Hematopoietic multipotent progenitor cell treated with erythropoietin and hydrocortisone succinate and interleukin-3 and kit ligand, for 8 days (in vitro differentiated cells): Measurements from ENCODE around the gene OPCML.

Experiments
- DNase-seq: peaks from one replicate; pipeline ENCODE4 v3.0.0-alpha.2; 2015

OPCML gene

DNA sequence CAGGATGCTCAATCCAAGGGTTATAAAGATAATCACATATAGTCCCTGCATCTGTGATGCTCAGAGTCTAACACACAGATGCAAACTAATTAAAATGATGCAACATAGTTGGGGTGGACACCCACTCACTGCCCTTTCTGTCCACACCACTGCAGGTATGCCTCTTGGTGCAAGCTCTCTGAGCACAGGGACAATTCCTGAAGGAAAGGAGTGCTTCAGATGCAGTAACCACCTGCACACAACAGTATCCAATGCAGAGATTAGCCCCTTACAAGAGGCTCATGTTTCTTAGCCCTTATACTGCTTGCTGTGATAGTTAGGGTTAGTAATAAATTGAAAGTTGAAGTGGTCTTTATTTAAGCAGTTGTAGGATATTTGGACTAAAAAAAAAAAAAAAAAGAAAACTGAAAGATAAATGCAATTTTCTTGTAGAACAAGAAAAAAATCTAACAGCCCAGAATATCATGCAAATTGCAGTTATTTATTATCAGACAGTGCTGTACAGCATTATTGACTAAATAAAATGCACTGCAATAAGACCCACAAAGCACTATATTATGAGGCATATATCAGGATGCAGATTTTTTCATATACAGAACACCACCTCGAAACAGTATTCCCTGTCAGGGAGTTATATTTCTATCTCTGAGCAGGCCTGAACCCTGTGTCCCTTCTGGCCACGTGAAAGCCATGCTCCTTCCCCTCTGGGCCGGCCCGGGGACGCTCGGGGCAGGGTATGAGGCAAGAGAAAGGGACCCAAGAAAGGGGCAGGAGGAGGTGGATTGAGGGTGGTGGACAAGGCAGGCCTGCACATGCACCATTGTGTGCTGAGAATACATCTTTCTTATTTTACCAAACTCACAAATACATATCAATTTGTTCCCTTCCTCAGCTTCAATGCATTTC lies 260.2 kb downstream of the OPCML start:
- DNase-seq = no peak

DNA sequence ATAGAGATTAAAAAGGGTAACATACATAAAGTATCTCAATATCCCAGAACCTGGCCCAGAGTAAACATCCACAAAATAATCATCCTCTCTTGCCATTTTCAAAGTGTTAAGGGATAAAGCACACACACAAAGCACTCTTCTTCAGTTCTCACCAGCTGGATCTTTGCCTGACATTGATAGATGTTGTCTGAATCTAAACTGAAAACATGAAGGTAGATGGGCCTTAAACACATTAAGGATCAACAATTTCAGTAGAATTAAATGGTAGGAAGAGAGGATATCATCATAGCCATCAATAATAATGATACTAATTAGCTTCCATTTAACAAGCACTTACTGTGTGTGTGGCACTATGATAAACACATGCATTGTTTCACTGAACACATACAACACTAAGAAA lies 261.1 kb downstream of the OPCML start:
- DNase-seq = no peak

DNA sequence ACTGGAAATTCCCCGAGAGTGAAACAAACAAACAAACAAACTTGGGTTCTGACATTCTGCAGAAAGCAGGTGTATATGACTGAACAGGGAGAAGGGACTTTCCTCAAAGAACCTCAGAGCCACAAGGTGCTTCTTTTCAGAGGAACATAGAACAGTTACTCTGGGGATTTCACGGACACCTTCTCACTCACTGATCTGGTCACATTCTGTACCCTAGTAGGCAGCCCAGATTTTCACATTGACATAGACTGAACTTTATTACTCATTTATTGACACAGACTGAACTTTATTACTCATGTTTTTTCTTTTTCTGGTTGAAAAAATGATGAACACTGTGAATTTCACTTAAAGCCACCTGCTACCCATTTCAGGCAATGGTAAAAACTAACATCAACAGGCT lies 263.0 kb downstream of the OPCML start:
- DNase-seq = no peak

DNA sequence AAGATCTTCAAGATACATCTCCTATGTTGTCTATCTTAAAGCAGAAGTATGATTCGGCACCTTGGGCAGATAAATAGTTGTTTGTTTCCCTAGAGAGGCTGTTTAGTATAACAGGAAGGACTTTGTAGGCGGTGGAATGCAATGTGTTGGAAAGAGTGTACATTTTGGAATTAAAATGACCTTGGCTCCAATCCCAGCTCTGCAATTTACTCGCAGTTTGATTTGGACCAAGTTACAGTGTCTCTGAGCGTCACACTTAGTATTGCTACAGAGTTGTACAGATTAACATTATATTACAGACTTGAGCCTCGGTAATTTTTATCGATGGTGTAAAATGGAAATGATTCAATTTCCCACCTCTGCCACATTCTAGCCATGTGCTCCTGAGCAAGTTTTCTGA lies 265.3 kb downstream of the OPCML start:
- DNase-seq = no peak

DNA sequence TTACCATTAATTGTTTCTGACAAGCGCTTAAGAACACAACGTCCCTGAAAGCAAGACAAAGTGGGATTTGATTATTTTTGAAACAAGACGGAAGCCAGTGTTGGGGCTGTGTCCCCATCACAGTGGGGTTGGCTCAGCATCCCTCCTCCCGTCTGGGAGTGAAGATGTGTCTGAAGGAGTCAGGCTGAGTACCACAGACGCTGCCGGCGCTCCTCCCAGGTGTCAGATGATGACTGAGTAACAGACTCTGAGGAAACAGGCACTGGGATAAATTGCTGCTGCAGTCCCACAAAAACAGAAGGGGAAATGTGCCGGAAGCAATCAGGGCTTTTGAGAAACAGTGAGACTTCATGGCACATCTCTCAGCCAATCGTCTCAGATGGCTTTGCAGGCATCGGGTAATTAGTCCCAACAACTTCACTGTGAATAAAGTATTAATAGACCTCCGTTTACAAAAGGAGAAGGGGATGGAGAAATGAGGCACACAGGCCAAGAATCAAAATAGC lies 266.7 kb downstream of the OPCML start:
- DNase-seq = no peak

DNA sequence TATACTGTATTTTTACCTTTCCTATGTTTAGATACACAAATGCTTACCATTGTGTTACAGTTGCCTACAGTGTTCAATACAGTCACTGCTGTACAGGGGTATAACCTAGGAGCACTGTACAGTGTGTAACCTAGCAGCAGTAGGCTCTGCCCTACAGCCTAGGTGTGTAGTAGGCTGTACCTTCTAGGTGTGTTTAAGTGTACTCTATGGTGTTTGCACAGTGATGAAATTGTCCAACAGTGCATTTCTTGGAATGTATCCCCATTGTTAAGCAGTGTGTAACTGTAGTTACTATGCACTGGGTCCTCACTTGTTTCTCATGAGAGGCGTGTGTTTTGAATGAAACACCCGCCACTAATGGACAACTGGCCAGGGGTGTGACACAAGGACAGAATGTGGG lies 269.0 kb downstream of the OPCML start:
- no peak for DNase-seq

DNA sequence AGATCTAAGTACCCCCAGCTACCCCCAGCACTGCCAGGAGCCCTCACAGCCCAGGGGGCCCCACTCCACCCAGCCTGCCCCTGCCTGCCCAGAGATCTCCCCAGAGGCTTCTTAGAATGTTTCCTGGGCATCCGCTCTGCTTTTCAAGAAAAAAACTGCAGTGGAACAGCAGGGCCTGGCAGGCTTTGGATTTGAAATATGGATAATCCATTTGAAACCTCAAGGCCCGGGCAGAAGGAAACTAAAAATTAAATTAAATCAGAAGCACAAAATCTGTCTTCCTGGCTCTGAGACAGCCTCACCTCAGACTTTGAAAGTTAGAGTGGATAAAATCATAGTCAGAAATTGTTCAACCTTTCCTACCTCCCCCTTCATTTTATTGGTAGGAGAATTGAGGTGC lies 273.6 kb downstream of the OPCML start:
- DNase-seq = no peak

DNA sequence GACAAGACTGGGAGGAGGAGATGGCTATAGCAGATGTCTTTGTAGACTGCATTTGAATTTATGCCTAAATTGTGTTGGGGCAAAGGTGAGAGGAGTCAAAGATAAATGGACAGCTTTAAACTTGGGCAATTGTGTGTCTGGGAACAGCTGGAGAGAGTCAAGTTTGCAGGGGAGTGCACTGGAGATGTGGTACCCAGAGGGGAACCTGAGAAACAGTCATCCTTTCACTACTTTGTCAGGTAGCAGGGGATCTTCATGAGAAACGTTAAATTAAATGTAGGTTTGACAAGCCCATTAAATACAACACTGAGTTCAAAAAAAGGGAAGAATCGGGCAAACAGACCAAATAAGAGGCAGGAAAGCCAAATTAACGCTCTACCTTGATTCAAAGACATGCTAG lies 277.7 kb downstream of the OPCML start:
- DNase-seq = no peak

DNA sequence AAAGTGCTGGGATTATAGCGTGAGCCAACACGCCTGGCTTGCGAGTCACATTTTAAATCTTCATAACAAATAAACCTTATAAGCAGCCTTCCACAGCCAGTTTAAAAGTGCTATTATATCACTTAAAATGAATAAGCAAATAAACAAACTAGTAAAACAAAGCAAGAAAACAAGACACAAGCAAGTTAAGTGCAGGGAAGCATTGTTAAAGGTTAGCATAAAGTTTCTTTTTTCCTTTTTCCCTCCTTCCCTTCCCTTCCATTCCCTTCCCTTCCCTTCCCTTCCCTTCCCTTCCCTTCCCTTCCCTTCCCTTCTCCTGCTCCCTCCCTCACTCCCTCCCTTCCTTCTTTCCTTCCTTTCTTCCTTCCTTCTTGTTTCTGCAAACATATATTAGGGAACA lies 278.7 kb downstream of the OPCML start:
- no peak for DNase-seq

DNA sequence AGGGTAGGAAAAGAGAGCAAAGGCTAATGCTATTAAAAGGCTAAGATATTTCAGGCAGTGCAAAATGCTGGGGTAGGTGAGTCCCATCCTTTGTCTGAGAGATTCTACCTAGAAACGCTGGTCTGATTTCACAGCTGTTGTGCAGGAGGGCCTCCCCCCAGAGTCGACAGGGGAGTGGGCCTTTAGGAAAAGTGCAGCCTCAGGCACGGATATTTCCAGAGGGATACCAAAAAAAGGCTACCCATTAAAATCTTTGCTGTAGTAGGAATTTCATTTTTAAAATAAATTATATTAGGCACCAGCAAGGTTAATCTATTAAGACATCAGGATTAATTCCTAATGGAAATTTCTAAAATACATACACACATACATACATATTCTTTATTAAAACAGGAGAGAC lies 280.5 kb downstream of the OPCML start:
- no peak for DNase-seq

DNA sequence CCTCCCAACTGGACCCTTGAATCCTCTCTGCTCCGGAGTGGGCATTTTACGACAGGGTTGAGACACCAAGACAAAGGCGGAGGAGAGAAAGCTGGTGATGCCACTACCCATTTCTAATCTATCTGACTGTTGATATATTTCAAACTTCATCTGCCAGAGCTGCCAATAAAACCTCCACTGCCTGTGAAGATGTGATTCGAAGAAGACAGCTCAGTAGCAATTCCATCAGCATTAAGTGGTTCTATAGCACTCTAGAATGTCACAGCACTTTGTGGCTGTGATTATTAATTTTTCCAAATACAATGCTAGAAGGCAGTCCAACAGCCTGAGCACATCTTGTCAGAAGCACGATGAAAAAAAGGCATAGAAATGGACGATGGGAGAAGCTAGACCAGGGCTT lies 282.8 kb downstream of the OPCML start:
- DNase-seq = no peak

DNA sequence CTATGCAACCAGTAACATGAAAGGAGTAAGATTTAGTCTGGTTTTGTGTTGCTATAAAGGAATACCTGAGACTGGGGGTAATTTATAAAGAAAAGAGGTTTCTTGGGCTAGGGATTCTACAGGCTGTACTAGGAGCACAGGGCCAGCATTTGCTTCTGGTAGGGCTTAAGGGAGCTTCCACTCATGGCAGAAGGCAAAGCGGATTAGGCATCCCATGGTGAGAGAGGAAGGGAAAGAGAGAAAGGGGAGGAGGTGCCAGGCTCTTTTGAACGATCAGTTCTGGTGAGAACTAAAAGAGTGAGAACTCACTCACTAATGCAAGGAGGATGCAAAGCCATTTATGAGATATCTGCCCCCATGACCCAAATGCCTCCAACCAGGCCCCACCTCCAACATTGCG lies 283.2 kb downstream of the OPCML start:
- no peak for DNase-seq

DNA sequence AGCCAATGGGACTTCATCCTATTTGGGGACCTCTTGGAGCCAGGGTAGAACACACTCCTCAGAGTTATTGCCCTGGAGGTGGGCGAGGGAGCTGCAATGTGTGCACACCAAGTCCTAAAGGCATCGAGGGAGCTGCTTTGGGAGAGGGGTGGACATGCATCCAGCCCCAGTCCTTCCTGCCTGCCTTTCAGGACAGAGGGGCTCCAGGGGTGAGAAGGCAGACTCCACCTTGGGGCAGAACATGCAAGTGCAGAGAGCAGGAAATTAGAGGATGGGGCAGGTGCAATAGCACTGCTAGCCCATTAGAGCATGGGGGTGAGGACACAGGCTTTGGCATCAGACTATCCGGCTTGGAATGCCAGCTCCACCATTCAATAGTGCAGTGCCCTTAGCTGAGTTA lies 288.5 kb downstream of the OPCML start:
- DNase-seq = no peak

DNA sequence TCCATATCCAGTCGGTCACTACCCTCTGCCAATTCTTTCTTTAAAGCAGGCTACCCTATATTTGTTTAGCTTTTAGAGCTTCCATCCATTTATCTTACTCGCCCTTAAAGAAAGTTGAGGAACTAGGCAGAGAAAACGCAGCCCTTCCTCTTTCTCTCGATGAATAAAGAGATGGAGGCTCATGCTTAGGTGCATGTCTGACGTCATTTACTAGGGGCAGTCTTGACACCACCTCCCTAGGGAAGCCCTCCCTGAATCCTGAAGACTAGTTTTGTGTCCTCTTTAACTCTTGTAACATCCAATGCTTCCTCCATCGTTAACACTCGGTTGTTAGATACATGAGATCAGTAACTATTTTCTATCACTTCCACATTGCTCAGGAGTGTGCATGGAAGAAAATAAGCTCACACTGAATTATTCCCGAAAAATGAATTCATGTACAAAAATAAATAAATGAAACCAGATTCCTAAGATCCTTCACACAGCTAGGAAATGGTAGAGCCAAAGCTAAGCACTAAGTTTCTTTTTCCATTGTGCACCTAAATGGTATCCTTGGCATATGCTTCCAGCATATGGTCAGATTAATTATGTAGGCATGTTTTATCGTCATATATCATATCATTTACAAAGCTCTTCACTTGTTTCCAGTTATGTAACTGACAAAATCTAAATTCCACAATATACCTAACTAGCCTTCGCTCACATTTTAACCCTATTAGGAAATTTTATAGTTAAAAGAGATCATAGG lies 291.2 kb downstream of the OPCML start:
- DNase-seq = no peak

DNA sequence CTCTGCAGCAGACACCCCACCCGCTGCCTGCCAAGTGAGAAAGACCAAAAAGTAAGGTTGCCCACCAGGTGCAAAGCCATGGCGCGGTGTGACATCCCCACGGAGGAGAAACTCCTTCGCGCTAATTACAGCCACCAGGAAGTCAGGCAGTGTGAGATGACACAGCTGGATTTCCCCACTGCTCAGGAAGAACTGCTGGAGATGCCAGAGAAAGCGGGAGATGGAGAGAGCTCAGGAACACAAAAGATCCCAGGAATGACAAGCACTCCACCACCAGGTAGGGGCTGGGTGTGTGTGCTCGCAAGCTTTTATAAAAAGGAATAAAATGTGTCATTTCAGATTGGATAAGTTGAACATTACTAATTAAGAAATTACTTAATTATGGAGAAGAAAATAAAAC lies 292.7 kb downstream of the OPCML start:
- no peak for DNase-seq

DNA sequence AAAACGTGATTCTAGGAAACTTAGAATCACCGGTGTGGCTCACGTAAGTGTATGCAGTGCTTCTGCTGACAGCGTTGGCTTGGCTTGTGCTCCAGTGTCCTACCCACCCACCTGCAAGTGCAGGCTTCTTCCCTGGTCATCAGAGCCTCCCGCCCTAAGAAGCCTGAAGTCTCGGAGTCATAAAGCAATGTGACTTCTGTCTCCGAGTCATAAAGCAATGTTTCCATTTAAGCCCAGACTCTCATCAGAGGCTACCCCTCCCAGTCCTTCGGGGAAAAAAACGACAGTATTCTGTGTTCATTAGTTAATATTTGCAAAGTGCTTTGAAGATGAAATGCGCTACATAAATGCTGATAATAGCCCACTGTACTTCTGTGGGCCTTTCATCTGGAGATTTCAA lies 293.8 kb downstream of the OPCML start:
- DNase-seq = no peak

DNA sequence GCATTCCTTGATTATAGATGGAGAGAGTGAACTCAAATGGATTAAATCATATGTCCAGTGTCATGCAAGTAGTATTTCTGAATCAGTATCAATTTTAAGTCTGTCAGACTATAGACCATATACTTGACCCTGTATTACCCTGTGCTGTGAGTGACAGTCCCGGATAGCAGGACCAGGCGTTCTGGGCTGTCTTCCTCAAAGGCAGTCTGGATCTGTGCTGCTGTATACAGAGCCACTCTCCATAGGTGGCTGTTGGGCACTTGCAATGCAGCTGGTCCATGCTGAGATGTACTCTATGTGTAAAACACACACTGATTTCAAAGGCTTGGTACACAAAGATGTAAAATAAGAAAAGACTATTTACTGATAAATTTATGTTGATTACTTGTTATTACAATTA lies 294.3 kb downstream of the OPCML start:
- no peak for DNase-seq

DNA sequence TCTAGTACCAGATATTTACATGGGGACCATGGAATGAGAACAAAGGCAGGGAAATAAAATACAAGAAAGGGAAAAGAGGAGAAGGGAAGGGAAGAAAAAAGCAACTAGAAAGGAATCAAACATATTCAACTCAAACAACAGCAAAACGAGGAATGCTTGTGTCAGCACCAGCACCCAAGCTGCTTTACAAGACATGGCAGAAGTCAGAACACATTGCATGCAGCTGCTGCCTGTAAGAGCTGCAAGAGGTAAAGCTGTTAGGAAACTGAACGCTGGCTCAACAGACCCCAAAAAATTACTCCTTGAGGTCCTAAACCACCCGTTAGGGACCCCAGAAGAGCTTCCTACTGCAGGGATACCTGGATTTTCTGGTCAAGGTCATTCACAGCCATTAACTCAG lies 296.9 kb downstream of the OPCML start:
- DNase-seq = no peak

DNA sequence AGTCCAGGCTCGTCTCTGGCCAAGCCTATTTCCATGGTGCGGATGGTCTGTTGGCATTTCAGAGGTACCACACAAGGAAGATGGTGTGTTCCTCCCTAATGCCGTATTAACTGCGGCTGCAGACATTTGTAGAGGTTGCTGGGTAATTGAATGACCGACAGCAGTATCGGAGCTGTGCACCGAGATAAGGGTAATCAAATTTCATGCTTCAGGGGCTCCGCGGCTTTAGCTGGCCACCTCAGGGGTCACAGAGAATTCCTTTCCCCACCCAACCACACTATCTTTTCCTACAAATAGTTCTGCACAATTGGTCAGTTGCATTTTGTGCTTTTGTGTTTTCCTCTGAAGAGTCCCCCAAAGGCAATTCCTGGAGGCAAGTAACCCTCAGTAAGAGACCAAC lies 297.4 kb downstream of the OPCML start:
- DNase-seq = no peak

DNA sequence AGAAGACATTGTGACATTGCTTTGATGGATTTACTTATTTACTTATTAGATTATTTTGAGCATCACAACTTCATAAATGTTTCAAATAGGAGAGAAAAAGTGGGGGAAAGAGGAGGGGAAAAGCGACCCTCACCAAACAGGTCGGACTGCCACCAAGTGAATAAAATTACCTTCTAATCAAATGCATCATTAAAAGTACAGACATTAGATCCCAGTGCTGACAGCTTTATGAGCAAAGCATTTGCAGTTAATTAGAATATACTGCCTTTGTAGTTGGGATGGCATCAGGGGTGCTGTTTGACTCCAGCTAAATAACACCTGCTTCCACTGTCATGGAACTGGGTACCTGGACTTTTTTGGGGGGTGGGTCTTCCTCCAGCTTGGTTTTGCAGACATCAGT lies 299.6 kb downstream of the OPCML start:
- no peak for DNase-seq

DNA sequence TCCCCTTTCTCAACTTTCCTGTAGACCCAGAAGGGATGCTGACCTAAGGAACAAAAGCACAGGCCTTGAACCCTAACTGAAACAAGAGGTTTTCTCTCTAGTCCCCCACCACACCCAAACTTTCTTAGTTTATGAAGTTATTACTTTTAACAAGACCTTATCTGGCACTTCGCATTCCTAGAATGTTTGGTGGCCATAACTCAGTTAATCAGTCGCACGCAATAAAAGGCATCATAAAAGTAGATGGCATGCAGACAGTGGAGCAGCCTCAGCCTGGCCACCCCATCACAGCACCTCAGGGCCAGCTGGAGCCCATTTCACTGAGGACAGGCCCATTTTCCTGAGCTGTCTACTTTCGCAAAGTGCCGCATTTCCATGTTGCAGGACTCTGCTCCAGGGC lies 301.9 kb downstream of the OPCML start:
- no peak for DNase-seq

DNA sequence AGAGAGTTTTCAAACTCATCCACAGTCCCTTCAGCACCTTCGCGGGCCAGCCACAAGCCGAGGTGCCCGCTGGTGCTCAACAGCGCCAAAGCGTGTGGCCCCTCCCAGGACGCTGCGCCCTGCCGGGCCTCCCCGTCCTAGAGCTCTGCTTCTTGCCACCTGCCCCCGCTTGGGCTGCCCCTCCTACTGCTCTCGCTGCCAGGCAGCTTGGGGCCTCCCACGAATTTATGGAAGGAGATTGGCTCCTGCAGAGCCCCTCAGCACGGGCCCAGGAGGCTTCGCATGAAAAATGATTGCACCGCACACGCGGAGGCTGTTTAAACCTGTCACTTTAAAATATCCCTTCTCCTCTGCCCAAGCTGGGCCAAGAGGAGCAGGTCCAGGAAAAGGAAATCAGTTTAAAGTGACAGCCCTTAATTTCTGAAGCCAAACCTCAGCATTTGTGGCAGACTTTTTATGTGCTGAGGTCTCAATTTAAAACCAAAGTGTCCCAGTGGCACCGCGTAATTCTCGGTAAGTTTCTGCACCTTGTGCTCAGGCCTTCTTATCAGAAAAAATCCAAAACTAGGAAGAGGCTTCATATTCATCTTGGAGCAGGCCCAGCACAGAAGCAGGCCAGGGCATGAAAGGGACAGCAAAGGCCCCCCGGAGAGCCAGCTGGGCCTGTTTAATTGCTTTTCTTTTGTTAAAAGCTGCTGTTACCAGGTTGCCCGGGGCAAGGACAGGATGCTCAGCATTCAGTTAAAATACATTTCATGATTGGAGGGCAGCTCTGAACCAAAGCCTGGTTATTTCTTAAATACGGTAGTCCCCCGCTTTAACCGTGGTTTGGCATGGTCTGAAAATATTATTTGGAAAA lies 303.6 kb downstream of the OPCML start:
- no peak for DNase-seq

DNA sequence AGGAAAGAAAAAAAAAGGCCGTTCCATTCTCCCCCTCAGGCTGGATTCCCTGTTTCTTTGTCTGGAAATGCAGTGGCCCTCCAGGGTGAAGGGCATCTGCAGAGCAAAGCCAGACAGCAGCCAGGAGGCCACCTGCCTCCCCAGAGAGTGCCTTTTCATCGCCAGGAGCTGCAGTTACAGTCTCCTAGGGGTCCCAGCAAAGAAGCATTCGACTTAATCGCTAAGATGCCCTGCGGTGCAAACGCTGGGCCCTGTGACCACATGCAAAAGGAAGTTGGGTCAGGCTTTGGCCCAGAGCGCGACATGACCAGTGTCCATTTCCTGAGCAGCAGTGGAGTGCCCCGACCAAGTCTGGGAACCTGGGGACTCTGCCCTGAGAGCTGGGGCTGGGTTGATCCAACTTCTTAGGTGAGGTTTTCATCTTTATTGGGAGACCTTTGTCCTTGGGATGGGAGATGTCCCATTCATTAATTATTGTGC lies 304.6 kb downstream of the OPCML start:
- no peak for DNase-seq
